NCI-H1105 (cell line): ENCODE results near the gene ATP6V0B.

Experiments used
- DNase-seq: peaks from one replicate; lab custom pipeline; 2025; lab: John Stamatoyannopoulos, UW

The ATP6V0B gene

GRCh38 chr1:43946236-43947060 is 28.3 kb upstream of the ATP6V0B start, which contains the start of gene IPO13:
Gene IPO13 (plus strand): TSS chr1:43946950. CDS start chr1:43947601, 651 bp downstream.
- DNase-seq: peak; percentile 93

GRCh38 chr1:43947061-43947873 is 27.5 kb upstream of the ATP6V0B start:
- no peak for DNase-seq

- no peak for DNase-seq
Measured at GRCh38 chr1:43947874-43948437, 26.8 kb upstream of the ATP6V0B start.

- no peak for DNase-seq
Measured at GRCh38 chr1:43949678-43950077, 25.1 kb upstream of the ATP6V0B start.

GRCh38 chr1:43951021-43951985 is 23.5 kb upstream of the ATP6V0B start:
- DNase-seq: no peak

- peak; percentile 97 for DNase-seq
Measured at GRCh38 chr1:43952731-43953346, 21.9 kb upstream of the ATP6V0B start.

GRCh38 chr1:43953361-43953760 is 21.4 kb upstream of the ATP6V0B start:
- DNase-seq: no peak

GRCh38 chr1:43954036-43954435 is 20.7 kb upstream of the ATP6V0B start:
- DNase-seq: no peak

GRCh38 chr1:43956234-43956633 is 18.5 kb upstream of the ATP6V0B start:
- DNase-seq: no peak

GRCh38 chr1:43957407-43958040 is 17.2 kb upstream of the ATP6V0B start:
- DNase-seq: no peak

GRCh38 chr1:43958351-43959255 is 16.2 kb upstream of the ATP6V0B start:
- no peak for DNase-seq

- no peak for DNase-seq
Measured at GRCh38 chr1:43960798-43961197, 14.0 kb upstream of the ATP6V0B start.

GRCh38 chr1:43961692-43962091 is 13.1 kb upstream of the ATP6V0B start:
- DNase-seq: no peak

- no peak for DNase-seq
Measured at GRCh38 chr1:43962324-43962723, 12.4 kb upstream of the ATP6V0B start.

- DNase-seq: no peak
Measured at GRCh38 chr1:43963006-43963405, 11.8 kb upstream of the ATP6V0B start.

- no peak for DNase-seq
Measured at GRCh38 chr1:43963890-43964289, 10.9 kb upstream of the ATP6V0B start.

- no peak for DNase-seq
Measured at GRCh38 chr1:43965316-43965715, 9.4 kb upstream of the ATP6V0B start.

- no peak for DNase-seq
Measured at GRCh38 chr1:43968348-43968948, 6.3 kb upstream of the ATP6V0B start.

- DNase-seq: no peak
Measured at GRCh38 chr1:43969416-43969745, 5.4 kb upstream of the ATP6V0B start.
